ENCODE data around the gene SPATA4.

SPATA4 gene

DNA sequence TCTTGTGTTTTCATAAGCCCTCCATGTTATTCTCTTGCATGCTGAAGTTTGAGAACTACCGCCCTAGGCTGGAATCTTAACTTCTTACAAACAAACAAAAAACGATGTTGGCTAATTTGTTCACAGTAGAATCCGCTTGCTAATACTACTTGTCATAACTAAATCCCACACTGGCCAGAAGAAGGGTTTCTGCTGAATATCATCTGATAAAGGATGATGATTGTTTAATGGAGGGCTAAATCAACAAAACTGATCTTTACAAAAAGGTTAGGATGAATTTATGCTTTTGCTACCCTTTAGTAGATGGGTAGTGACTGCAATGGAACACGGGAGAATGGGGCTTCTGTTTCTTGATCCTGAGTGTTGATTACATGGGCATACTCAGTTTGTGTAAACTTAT is 42.3 kb downstream of the SPATA4 start:
- no peak for TF ChIP-seq ZNF274 (IDR thresholded peaks at IDR 0.05; ENCODE audit: low read depth, low read length)
- H3K4me3 ChIP-seq (ENCODE audit: low read length), result no peak overlapping the region

DNA sequence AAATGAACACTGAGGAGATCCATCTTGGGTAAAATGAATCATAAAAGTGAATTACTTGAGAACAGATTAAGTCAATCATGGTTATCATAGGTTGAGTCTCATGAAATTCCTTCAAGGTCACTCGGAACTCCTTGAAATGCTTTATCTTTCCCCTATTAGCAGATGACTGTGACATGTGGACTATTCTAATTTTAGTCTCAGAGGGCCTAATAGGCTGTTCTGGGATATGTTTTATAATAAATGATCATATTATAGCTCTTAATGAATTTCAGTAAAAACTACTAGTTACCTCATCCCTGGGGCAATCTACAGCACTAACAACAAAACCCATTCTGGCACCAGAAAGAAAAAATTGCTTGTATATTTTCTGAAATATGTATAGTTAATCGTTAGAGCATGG is 44.7 kb downstream of the SPATA4 start:
- TF ChIP-seq ZNF274 (IDR thresholded peaks at IDR 0.05; ENCODE audit: low read depth, low read length), result no peak
- H3K4me3 ChIP-seq (ENCODE audit: low read length), result no peak overlapping the region

DNA sequence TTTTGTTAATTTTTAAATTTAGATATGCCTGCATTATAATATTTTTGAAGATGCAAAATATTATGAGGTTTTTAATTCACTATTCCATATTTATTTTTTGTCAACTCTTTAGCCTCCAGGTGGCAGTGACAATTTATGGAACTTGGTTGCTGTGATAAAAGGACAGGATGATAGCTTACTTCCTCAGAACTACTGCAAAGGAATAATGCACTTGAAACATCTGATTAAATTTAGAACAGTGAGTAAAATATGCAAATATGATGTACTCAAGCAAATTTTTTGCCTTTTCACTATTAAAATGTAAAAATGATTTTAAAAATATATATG is 45.1 kb downstream of the SPATA4 start:
- no peak overlapping the region for H3K4me3 ChIP-seq (ENCODE audit: low read length)
- no peak for TF ChIP-seq ZNF274 (IDR thresholded peaks at IDR 0.05; ENCODE audit: low read depth, low read length)

DNA sequence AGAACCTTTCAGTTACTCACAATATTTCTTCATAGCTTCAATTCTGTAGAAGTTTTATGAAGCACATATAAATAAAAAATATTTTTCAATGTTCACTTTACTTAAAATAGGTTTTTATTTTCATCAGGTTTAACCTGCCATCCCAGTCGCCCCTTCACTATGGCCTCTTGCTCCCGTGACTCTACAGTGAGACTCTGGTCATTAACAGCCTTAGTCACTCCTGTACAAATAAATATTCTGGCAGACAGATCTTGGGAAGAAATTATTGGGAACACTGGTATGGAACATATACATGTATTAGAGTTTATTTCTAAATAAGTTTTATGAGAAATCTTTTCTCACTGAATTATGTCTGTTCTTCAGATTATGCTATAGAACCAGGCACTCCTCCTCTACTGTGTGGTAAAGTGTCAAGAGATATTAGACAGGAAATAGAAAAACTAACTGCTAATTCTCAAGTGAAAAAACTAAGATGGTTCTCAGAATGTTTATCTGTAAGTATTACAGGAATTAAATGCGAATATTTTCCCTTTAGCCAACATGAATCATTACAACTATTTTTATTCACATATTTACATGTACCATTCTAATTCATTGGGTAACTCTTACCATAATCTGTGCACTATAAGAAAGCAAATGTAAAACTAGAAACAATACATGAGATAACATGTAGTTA is 45.6 kb downstream of the SPATA4 start:
- H3K4me3 ChIP-seq (ENCODE audit: low read length), result no peak overlapping the region
- no peak for TF ChIP-seq ZNF274 (IDR thresholded peaks at IDR 0.05; ENCODE audit: low read depth, low read length)

DNA sequence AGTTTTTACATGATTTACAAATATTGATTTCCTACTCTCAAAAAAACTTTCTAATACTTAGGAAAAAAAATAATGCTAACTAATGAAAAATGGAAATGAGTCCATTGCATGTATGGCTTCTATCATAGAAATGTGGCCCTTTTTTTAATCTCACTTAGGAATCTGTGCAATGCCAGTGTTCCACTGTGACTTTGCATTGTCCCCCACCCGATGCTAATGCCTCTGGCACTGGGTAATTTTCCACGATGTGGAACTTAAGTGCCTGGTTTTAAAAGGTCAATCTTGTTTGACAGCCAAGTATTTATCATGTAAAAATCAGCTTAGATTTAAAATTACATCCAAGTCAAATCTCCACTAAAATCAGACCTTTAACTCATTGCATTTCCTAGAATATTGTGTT is 53.1 kb downstream of the SPATA4 start:
- H3K4me3 ChIP-seq (ENCODE audit: low read length), result no peak overlapping the region
- no peak for TF ChIP-seq ZNF274 (IDR thresholded peaks at IDR 0.05; ENCODE audit: low read depth, low read length)

DNA sequence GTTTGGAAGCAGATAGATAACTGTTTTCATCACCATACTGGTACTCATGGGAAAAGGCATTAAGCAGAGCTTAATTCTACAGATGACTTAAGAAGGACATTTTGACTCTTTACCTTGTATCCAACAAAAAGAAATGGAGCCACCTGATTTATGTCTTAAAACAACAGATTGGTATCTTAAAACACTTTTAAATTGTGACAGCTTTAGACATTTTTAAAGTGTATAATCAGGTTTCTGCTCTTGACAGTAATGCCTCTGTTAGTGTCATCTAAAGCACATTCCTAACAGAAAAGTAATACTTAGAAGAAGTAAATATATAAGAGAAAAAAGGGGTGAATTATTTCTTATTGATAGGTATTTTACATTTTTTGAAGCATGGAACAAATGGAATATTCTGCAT is 55.9 kb downstream of the SPATA4 start:
- TF ChIP-seq ZNF274 (IDR thresholded peaks at IDR 0.05; ENCODE audit: low read depth, low read length), result no peak
- no peak overlapping the region for H3K4me3 ChIP-seq (ENCODE audit: low read length)

DNA sequence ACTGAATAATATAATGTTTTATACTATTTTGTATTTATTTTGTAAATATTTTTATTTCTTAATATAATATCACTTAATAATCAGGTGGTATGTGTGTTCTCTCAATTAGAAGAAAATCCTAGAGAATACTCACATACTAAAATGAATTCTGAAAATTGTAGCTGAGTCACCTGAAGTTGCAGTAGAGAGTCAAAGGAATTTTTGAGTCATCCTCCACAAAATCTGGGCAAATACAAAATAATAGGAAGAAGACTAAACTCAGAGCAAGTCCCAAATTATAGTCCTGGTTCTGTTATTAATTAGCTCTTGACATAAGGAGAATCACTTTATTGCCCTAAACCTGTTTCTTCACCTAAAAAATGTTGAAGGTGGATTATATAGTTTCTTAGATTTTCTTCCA is 57.8 kb downstream of the SPATA4 start:
- no peak for TF ChIP-seq ZNF274 (IDR thresholded peaks at IDR 0.05; ENCODE audit: low read depth, low read length)
- H3K4me3 ChIP-seq (ENCODE audit: low read length), result no peak overlapping the region

DNA sequence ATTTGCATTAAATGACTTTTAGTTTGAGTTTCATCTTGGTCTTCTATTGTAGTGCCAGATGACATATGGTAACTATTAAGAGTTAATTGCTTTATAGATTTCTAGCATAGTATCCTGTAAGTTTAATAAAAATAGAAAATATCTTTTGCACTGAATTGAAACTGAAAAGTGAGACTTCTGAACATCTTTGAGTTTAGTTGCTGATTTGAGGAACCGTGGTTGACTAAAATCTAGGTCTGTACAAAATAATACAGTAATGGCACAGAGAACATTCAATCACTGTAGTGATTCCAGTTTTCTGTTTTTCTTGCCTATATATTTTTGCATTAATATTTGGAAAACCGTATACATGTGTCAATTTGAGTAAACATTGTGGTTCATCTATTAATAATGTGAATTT is 60.7 kb downstream of the SPATA4 start:
- H3K4me3 ChIP-seq (ENCODE audit: low read length), result no peak overlapping the region
- no peak for TF ChIP-seq ZNF274 (IDR thresholded peaks at IDR 0.05; ENCODE audit: low read depth, low read length)
